GM23338 (cell line): ENCODE measurements around the gene KCNAB1. TPM values are rescaled to one million over a fixed set of nuclear protein-coding genes. Genes with fewer than 3 reads are reported as not detected.

Experiments used
- ATAC-seq: fragments of 200-7000 bp; cut with Tn5 transposase; 3 replicates; pipeline ENCODE4 v1.9.1; 2020
- DNase-seq: peaks from one replicate; pipeline ENCODE4 v3.0.0-alpha.2; 2015; ENCODE audit warnings: low spot score
- H2AFZ ChIP-seq: fragments of 200-600 bp; sonication (generic); 2 replicates; pipeline ENCODE4 v1.8.0; 2016; ENCODE audit warnings: antibody characterized with exemption, mild to moderate bottlenecking, moderate library complexity
- H3F3A ChIP-seq: fragments of 200-600 bp; sonication (generic); replicated peaks from 2 replicates; pipeline ENCODE4 v1.8.0; 2017; ENCODE audit warnings: antibody characterized with exemption, mixed run types, low read depth
- H3K27ac ChIP-seq: fragments of 200-600 bp; sonication (generic); 2 replicates; pipeline ENCODE4 v1.6.1; 2016; ENCODE audit warnings: low read depth
- H3K27me3 ChIP-seq: fragments of 200-600 bp; sonication (generic); 2 replicates; pipeline ENCODE4 v1.8.0; 2016; ENCODE audit warnings: mild to moderate bottlenecking, mixed run types, moderate library complexity; ENCODE audit not compliant: insufficient read depth
- H3K36me3 ChIP-seq: fragments of 200-600 bp; sonication (generic); 2 replicates; pipeline ENCODE4 v1.8.0; 2016; ENCODE audit warnings: mild to moderate bottlenecking; ENCODE audit not compliant: insufficient read depth
- H3K4me1 ChIP-seq: fragments of 200-600 bp; sonication (generic); 2 replicates; pipeline ENCODE4 v1.8.0; 2016; ENCODE audit warnings: mild to moderate bottlenecking, moderate library complexity; ENCODE audit not compliant: insufficient read depth
- H3K4me2 ChIP-seq: fragments of 200-600 bp; sonication (generic); 2 replicates; pipeline ENCODE4 v1.7.1; 2017; ENCODE audit warnings: mixed run types
- H3K4me3 ChIP-seq: fragments of 200-600 bp; sonication (generic); 2 replicates; pipeline ENCODE4 v1.6.1; 2016; ENCODE audit warnings: mixed run types
- H3K79me2 ChIP-seq: fragments of 200-600 bp; sonication (generic); replicated peaks from 2 replicates; pipeline ENCODE4 v1.8.0; 2017; ENCODE audit warnings: mild to moderate bottlenecking; ENCODE audit not compliant: insufficient read depth
- H3K9me2 ChIP-seq: fragments of 200-600 bp; sonication (generic); 2 replicates; pipeline ENCODE4 v1.8.0; 2017; ENCODE audit not compliant: insufficient read depth
- H4K20me1 ChIP-seq: fragments of 200-600 bp; sonication (generic); replicated peaks from 2 replicates; pipeline ENCODE4 v1.8.0; 2017; ENCODE audit warnings: mild to moderate bottlenecking; ENCODE audit not compliant: insufficient read depth
- H3K27ac Mint-ChIP-seq: 2 replicates; pipeline ENCODE4 v1.8.0; 2020; ENCODE audit warnings: inconsistent platforms, mild to moderate bottlenecking, moderate library complexity, mixed read lengths
- H3K27me3 Mint-ChIP-seq: 3 replicates; pipeline ENCODE4 v1.8.0; 2022; ENCODE audit warnings: low read depth, mild to moderate bottlenecking, moderate library complexity, mixed read lengths, inconsistent platforms; ENCODE audit not compliant: insufficient read depth, poor library complexity
- H3K36me3 Mint-ChIP-seq: 3 replicates; pipeline ENCODE4 v1.8.0; 2021; ENCODE audit warnings: low read depth, mild to moderate bottlenecking, inconsistent platforms, moderate library complexity, mixed read lengths
- H3K4me1 Mint-ChIP-seq: 3 replicates; pipeline ENCODE4 v1.8.0; 2020; ENCODE audit warnings: mild to moderate bottlenecking, inconsistent platforms, mixed read lengths
- H3K4me3 Mint-ChIP-seq: 3 replicates; pipeline ENCODE4 v1.8.0; 2021; ENCODE audit warnings: moderate library complexity, mild to moderate bottlenecking, inconsistent platforms, mixed read lengths
- H3K9me3 Mint-ChIP-seq: 3 replicates; pipeline ENCODE4 v1.8.0; 2020; ENCODE audit warnings: moderate library complexity, mild to moderate bottlenecking, inconsistent platforms, mixed read lengths
- CREB1 ChIP-seq: fragments of 250-450 bp; sonication (Bioruptor Pico); IDR thresholded peaks from 2 replicates; pipeline ENCODE4 v1.5.0; 2020; ENCODE audit warnings: low read depth, mild to moderate bottlenecking, moderate library complexity
- EZH2 ChIP-seq: fragments of 200-600 bp; sonication (generic); IDR thresholded peaks from one replicate; pipeline ENCODE4 v1.8.0; 2017; ENCODE audit warnings: antibody characterized with exemption, mild to moderate bottlenecking, low read depth; ENCODE audit not compliant: unreplicated experiment
- EZH2phosphoT487 ChIP-seq: fragments of 200-600 bp; sonication (generic); IDR thresholded peaks from one replicate; pipeline ENCODE4 v1.8.1; 2018; ENCODE audit warnings: antibody characterized with exemption; ENCODE audit not compliant: unreplicated experiment
- JUNB ChIP-seq: IDR thresholded peaks from one replicate; pipeline ENCODE4 v1.6.1; 2016; ENCODE audit warnings: antibody characterized with exemption; ENCODE audit not compliant: unreplicated experiment
- NANOG ChIP-seq: IDR thresholded peaks from 2 replicates; pipeline ENCODE4 v1.6.1; 2016; ENCODE audit warnings: antibody characterized with exemption, borderline replicate concordance
- POLR2AphosphoS5 ChIP-seq: IDR thresholded peaks from 2 replicates; pipeline ENCODE4 v1.6.1; 2016; ENCODE audit warnings: antibody characterized with exemption, low read depth
- STAT1 ChIP-seq: IDR thresholded peaks from one replicate; pipeline ENCODE4 v1.6.1; 2016; ENCODE audit warnings: antibody characterized with exemption; ENCODE audit not compliant: unreplicated experiment
- ZNF114 ChIP-seq: fragments of 250-450 bp; sonication (Bioruptor Pico); IDR thresholded peaks from 2 replicates; pipeline ENCODE4 v1.5.0; 2020; ENCODE audit warnings: mild to moderate bottlenecking, moderate library complexity
- ZNF331 ChIP-seq: fragments of 250-450 bp; sonication (Bioruptor Pico); IDR thresholded peaks from 2 replicates; pipeline ENCODE4 v1.5.0; 2020; ENCODE audit warnings: low read depth, mild to moderate bottlenecking, moderate library complexity
- polyA plus RNA-seq: library from polyadenylated mRNA; unstranded; fragments of >200 nt; fragmentation: Nextera tagmentation; extraction: Ambion mirVana; gene quantifications from 2 replicates; pipeline ENCODE4 v1.2.1, GENCODE V29; 2016
- total RNA-seq: library from RNA; depleted of rRNA; stranded (reverse); fragments of >200 nt; shearing (Covaris generic); gene quantifications from 2 replicates; pipeline ENCODE4 v1.2.3, GENCODE V29; 2014
- TF ChIP-seq, protein P1 (sequence below): IDR thresholded peaks from one replicate; pipeline ENCODE4 v1.6.1; 2018; ENCODE audit warnings: antibody characterized with exemption; ENCODE audit not compliant: unreplicated experiment
- TF ChIP-seq, protein P2 (sequence below): fragments of 250-450 bp; sonication (Bioruptor Pico); IDR thresholded peaks from 2 replicates; pipeline ENCODE4 v1.5.0; 2020; ENCODE audit warnings: mild to moderate bottlenecking, moderate library complexity
- TF ChIP-seq, protein P3 (sequence below), 2 experiments: fragments of 200-600 bp in 1 of 2; sonication (generic) in 1 of 2; conservative IDR thresholded peaks; 2 replicates each; pipeline versions ENCODE4 v1.5.1 to v1.6.1; 2016 to 2017; ENCODE audit warnings: antibody characterized with exemption in 2 of 2, low read depth in 2 of 2, mild to moderate bottlenecking in 2 of 2, moderate library complexity in 1 of 2
- TF ChIP-seq, protein P4 (sequence below): IDR thresholded peaks from 2 replicates; pipeline ENCODE4 v1.6.1; 2016; ENCODE audit warnings: antibody characterized with exemption

The KCNAB1 gene
- total and polyA plus RNA-seq, 2 experiments from 2014 or later: 0.69 to 2.6 TPM

DNA sequence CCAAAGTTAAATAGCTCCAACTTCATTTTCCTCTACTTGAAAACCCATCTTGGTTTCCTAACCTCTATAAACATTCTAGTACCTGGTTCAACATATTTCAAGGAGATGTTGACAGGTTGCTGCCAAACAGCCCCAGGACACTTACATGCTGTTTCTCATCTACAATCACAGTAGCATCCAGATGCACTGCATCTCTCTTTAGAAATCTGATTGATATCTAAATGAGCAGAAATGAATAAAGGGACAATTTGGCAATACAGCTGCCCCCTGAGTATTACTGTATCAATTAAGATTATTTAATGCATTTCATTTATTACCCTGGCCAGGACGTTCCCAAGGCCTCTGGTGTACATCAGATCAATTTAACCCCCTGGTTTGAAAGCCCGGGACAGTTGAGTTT, 360.6 kb downstream of the KCNAB1 start:
- peaks cover 11% of the 10 kb centered on the region; the same call in 2 of the 3 replicates for H3K4me1 Mint-ChIP-seq
- DNase-seq: no peak
- no peaks in the 10 kb centered on the region for H3K9me3 Mint-ChIP-seq
- H3K36me3 Mint-ChIP-seq: no peaks in the 10 kb centered on the region
- ATAC-seq: no peak
- no peaks in the 10 kb centered on the region for H3K9me2 ChIP-seq
- no peak overlapping the region for H3K27ac ChIP-seq
- no peaks in the 10 kb centered on the region for H3K27me3 Mint-ChIP-seq
- H3K4me3 ChIP-seq: no peak overlapping the region
- H3K27ac Mint-ChIP-seq: no peak overlapping the region
- H3K27me3 ChIP-seq: no peaks in the 10 kb centered on the region
- no peaks in the 10 kb centered on the region for H3K79me2 ChIP-seq
- 0 out of 2 replicates have a peak, but pooled peaks cover 6% of the 10 kb centered on the region for H3K4me1 ChIP-seq
- H3K36me3 ChIP-seq: no peaks in the 10 kb centered on the region
- no peak overlapping the region for H3K4me3 Mint-ChIP-seq
- H4K20me1 ChIP-seq: no peaks in the 10 kb centered on the region
- TF ChIP-seq, protein P1, sequence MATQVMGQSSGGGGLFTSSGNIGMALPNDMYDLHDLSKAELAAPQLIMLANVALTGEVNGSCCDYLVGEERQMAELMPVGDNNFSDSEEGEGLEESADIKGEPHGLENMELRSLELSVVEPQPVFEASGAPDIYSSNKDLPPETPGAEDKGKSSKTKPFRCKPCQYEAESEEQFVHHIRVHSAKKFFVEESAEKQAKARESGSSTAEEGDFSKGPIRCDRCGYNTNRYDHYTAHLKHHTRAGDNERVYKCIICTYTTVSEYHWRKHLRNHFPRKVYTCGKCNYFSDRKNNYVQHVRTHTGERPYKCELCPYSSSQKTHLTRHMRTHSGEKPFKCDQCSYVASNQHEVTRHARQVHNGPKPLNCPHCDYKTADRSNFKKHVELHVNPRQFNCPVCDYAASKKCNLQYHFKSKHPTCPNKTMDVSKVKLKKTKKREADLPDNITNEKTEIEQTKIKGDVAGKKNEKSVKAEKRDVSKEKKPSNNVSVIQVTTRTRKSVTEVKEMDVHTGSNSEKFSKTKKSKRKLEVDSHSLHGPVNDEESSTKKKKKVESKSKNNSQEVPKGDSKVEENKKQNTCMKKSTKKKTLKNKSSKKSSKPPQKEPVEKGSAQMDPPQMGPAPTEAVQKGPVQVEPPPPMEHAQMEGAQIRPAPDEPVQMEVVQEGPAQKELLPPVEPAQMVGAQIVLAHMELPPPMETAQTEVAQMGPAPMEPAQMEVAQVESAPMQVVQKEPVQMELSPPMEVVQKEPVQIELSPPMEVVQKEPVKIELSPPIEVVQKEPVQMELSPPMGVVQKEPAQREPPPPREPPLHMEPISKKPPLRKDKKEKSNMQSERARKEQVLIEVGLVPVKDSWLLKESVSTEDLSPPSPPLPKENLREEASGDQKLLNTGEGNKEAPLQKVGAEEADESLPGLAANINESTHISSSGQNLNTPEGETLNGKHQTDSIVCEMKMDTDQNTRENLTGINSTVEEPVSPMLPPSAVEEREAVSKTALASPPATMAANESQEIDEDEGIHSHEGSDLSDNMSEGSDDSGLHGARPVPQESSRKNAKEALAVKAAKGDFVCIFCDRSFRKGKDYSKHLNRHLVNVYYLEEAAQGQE: no peak
- no peak for TF ChIP-seq STAT1
- TF ChIP-seq EZH2phosphoT487: no peak
- TF ChIP-seq NANOG: no peak
- TF ChIP-seq, protein P2, sequence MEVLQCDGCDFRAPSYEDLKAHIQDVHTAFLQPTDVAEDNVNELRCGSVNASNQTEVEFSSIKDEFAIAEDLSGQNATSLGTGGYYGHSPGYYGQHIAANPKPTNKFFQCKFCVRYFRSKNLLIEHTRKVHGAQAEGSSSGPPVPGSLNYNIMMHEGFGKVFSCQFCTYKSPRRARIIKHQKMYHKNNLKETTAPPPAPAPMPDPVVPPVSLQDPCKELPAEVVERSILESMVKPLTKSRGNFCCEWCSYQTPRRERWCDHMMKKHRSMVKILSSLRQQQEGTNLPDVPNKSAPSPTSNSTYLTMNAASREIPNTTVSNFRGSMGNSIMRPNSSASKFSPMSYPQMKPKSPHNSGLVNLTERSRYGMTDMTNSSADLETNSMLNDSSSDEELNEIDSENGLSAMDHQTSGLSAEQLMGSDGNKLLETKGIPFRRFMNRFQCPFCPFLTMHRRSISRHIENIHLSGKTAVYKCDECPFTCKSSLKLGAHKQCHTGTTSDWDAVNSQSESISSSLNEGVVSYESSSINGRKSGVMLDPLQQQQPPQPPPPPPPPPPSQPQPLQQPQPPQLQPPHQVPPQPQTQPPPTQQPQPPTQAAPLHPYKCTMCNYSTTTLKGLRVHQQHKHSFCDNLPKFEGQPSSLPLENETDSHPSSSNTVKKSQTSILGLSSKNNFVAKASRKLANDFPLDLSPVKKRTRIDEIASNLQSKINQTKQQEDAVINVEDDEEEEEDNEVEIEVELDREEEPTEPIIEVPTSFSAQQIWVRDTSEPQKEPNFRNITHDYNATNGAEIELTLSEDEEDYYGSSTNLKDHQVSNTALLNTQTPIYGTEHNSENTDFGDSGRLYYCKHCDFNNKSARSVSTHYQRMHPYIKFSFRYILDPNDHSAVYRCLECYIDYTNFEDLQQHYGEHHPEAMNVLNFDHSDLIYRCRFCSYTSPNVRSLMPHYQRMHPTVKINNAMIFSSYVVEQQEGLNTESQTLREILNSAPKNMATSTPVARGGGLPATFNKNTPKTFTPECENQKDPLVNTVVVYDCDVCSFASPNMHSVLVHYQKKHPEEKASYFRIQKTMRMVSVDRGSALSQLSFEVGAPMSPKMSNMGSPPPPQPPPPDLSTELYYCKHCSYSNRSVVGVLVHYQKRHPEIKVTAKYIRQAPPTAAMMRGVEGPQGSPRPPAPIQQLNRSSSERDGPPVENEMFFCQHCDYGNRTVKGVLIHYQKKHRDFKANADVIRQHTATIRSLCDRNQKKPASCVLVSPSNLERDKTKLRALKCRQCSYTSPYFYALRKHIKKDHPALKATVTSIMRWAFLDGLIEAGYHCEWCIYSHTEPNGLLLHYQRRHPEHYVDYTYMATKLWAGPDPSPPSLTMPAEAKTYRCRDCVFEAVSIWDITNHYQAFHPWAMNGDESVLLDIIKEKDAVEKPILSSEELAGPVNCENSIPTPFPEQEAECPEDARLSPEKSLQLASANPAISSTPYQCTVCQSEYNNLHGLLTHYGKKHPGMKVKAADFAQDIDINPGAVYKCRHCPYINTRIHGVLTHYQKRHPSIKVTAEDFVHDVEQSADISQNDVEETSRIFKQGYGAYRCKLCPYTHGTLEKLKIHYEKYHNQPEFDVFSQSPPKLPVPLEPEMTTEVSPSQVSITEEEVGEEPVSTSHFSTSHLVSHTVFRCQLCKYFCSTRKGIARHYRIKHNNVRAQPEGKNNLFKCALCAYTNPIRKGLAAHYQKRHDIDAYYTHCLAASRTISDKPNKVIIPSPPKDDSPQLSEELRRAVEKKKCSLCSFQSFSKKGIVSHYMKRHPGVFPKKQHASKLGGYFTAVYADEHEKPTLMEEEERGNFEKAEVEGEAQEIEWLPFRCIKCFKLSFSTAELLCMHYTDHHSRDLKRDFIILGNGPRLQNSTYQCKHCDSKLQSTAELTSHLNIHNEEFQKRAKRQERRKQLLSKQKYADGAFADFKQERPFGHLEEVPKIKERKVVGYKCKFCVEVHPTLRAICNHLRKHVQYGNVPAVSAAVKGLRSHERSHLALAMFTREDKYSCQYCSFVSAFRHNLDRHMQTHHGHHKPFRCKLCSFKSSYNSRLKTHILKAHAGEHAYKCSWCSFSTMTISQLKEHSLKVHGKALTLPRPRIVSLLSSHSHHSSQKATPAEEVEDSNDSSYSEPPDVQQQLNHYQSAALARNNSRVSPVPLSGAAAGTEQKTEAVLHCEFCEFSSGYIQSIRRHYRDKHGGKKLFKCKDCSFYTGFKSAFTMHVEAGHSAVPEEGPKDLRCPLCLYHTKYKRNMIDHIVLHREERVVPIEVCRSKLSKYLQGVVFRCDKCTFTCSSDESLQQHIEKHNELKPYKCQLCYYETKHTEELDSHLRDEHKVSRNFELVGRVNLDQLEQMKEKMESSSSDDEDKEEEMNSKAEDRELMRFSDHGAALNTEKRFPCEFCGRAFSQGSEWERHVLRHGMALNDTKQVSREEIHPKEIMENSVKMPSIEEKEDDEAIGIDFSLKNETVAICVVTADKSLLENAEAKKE (CRISPR knock-in tag): no peak
- TF ChIP-seq, protein P3, sequence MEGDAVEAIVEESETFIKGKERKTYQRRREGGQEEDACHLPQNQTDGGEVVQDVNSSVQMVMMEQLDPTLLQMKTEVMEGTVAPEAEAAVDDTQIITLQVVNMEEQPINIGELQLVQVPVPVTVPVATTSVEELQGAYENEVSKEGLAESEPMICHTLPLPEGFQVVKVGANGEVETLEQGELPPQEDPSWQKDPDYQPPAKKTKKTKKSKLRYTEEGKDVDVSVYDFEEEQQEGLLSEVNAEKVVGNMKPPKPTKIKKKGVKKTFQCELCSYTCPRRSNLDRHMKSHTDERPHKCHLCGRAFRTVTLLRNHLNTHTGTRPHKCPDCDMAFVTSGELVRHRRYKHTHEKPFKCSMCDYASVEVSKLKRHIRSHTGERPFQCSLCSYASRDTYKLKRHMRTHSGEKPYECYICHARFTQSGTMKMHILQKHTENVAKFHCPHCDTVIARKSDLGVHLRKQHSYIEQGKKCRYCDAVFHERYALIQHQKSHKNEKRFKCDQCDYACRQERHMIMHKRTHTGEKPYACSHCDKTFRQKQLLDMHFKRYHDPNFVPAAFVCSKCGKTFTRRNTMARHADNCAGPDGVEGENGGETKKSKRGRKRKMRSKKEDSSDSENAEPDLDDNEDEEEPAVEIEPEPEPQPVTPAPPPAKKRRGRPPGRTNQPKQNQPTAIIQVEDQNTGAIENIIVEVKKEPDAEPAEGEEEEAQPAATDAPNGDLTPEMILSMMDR (conservative IDR thresholded peaks at IDR 0.05; ENCODE audit: low read depth in 2 of 2): no peak
- TF ChIP-seq JUNB: no peak
- no peak for TF ChIP-seq CREB1 (CRISPR knock-in tag)
- TF ChIP-seq POLR2AphosphoS5: no peak
- TF ChIP-seq, protein P4, sequence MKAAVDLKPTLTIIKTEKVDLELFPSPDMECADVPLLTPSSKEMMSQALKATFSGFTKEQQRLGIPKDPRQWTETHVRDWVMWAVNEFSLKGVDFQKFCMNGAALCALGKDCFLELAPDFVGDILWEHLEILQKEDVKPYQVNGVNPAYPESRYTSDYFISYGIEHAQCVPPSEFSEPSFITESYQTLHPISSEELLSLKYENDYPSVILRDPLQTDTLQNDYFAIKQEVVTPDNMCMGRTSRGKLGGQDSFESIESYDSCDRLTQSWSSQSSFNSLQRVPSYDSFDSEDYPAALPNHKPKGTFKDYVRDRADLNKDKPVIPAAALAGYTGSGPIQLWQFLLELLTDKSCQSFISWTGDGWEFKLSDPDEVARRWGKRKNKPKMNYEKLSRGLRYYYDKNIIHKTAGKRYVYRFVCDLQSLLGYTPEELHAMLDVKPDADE: no peak
- no peak for TF ChIP-seq ZNF331
- TF ChIP-seq ZNF114 (CRISPR knock-in tag): no peak
- no peak for TF ChIP-seq EZH2
- no peak overlapping the region for H2AFZ ChIP-seq
- no peak overlapping the region for H3K4me2 ChIP-seq
- no peaks in the 10 kb centered on the region for H3F3A ChIP-seq
